Jurkat, Clone E6-1 (cell line): Measurements from ENCODE around the gene PYGO2.
"Not testable (repeated sequence)": the region's sequence is repeated elsewhere in the genome, so short reads cannot be mapped to it uniquely, and the experiment has no call there.

Experiments used
- DNase-seq: peaks from one replicate; pipeline ENCODE4 v3.0.0-alpha.2; 2011; ENCODE audit warnings: low read depth, low spot score
- H3K4me3 ChIP-seq: 2 replicates; pipeline ENCODE4 v1.5.1; 2011; ENCODE audit warnings: mild to moderate bottlenecking, low read length, control low read depth, moderate library complexity

PYGO2 gene

DNA sequence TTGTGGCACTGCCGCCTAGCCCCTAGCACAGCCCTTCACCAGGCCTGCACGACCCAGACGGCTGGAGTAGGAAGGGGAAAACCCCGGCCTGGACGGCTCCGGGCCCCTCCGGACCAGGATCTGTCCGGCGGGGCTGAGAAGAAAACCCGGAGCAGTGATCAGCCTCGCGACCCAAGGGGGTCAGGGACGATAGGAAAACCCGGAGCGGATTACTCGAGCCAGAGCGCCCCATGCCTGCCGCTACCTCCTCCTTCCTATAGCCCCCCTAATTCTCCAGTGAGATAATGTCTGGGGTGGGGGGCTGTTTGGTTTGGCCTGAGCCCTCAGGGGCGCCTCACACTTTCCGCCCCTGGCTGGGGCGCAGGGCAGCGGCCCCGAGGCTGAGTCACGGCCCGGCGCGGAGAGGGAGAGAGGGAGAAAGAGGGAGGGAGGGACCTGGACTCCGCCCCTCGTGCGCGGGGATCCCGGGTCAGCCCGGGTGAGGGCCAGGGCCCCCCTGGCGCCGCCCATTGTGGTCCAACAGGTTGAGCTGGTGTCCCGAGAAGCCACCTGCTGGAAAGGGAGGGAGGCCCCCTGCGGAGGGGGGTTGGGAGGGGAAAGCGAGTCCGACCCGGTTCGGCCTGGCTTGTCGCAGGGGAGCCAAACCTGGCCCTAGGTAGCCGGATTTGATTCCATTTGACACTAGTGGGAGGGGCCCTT, 39.3 kb upstream of the PYGO2 start:
- no peak for DNase-seq
- H3K4me3 ChIP-seq: peak overlapping the region; percentile 47

DNA sequence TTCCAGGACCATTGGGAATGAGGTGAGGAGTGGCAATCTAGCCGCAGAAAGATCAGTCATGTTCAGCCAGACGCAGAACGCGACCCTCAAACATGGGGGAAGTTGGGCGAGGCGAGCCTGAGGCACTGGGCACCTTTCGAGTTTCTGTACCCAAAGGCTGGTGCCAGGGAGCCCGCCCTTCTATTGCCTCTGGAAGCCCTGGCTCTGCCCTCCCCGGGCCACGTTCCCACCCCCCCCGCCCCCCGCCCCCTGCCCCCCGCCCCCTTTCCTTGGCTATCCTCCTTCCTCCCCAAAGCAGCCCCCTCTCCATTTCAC, 38.8 kb upstream of the PYGO2 start:
- DNase-seq: no peak

DNA sequence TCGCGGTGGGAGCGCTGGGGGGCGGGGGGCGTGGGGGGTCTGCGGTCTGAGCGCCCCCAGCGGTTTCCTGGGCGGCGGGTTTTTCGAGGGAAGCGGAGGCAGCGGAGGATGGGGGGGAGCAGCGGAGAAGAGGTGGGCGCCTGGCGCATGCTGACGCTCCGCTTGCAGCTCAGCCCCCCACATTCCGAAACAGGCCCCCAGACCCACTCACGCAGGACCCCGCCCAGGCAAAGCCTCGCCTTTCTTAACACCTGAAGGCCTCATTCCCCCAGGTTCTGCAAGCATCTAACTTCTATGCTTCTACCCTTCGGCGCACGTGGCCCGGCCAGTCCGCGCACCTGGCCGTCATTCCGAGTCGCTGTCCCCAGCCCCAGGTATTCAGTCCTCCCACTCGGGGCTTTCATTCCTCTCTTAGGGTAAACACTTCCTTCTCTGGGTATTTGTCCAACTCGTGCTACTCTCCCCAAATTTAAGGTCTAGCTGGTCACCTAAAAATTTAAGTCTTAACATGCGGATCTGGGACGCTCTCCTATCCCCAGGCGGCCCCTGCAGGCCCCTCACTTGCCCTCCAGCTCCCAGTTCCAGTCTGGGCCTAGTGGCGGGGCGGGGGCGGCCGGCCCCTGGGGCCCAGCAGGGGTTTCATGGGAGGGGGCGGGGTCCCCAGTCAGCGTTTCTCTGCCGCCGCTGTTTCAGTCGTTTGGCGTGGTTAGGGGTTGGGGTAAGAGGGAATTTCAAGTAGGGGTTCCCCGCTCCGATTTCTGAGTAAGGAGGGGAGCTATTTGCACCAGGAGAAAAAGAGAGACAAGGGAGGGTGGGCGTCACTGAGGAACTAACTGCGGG, 38.2 kb upstream of the PYGO2 start:
- DNase-seq: no peak
- peak overlapping the region; percentile 47 for H3K4me3 ChIP-seq

More for the DNA sequence above, 38.8 kb upstream of the PYGO2 start:
- H3K4me3 ChIP-seq: peak overlapping the region; percentile 47

DNA sequence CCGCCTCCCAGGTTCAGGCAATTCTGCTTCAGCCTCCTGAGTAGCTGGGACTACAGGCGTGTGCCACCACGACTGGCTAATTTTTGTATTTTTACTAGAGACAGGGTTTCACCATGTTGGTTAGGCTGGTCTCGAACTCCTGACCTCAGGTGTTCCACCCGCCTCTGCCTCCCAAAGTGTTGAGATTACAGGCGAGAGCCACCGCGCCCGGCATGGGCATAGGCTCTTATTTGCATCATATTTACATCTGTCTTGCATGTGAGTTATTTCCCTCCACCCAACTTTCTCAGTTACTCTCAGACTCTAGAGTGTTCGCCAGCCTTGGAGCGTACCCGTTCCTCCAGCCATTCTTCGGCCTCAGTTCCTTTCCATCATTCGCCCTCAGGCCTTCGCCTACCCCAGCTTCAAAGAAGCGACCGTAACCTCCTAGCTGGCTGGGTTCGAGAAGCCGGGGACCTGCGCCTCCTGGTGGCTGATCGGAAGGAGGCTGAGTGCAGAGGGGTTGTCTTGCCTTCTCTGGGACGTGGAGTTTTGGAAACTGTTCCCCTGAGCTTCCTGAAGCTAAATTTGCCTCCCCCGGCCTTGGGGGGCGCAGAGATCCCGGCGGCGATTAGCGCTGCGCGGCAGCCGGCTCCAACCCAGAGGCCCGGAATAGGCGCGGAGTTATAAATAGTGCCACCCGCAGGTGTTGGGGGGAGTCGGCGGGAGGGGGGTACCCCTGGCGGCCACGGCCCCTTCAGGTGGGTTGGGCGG, 37.4 kb upstream of the PYGO2 start:
- peak; percentile 88 for DNase-seq
- peak overlapping the region; percentile 22 for H3K4me3 ChIP-seq

- DNase-seq: no peak
- no peak overlapping the region for H3K4me3 ChIP-seq
Measured at GRCh38 chr1:154998201-154998780, 36.7 kb upstream of the PYGO2 start.

DNA sequence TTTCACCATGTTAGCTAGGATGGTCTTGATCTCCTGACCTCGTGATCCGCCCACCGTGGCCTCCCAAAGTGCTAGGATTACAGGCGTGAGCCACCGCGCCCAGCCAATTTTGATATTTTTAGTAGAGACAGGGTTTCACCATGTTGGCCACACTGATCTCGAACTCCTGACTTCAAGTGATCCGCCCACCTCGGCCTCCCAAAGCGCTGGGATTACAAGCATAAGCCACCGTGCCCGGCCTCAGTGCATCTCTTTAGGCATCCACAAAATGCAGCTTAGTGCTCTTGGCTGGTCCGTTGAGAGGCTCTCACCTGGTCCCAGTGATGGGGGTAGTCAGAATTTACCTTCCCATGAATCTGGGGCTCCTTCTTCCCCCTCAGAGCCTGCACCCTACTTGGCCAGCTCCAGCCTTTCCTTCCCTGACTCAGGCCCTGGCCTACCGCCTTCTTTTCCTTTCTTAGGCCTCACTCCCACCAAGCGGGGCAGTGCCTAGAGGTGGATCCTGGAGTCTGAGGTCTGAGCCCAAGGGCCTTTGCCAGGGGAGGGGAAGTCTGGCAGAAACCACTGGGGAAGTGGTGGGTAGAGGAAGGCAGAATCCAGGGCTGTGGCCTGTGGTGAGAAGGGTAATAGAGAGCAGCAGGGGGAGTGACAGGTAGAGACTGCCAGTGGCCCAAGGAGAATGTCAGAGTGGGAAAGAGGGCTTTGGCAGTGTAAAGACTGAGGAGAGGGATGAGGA, 35.6 kb upstream of the PYGO2 start:
- DNase-seq: no peak
- no peak overlapping the region for H3K4me3 ChIP-seq

DNA sequence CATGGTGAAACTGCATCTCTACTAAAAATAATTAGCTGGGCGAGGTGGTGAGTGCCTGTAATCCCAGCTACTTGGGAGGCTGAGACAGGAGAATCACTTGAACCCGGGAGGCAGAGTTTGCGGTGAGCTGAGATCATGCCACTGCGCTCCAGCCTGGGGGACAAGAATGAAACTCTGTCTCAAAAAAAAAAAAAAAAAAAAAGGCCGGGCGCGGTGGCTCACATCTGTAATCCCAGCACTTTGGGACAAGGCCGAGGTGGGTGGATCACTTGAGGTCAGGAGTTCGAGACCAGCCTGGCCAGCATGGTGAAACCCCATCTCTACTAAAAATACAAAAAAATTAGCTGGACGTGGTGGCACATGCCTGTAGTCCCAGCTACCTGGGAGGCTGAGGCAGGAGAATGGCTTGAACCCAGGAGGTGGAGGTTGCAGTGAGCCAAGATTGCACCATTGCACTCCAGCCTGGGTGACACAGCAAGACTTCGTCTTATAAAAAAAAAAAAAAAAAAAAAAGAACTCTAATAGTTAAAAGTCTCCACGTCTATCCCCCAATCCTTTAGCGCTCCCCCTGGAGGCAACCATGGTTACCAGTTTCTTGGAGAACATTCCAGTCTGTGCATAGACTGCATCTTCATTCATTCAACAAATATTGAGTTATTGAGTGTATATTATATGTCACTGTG, 33.9 kb upstream of the PYGO2 start:
- H3K4me3 ChIP-seq, DNase-seq: not testable (repeated sequence)

GRCh38 chr1:154994591-154994990, 33.0 kb upstream of the PYGO2 start:
- no peak overlapping the region for H3K4me3 ChIP-seq
- no peak for DNase-seq

- H3K4me3 ChIP-seq: no peak overlapping the region
- no peak for DNase-seq
Measured at GRCh38 chr1:154994269-154994587, 32.6 kb upstream of the PYGO2 start.

DNA sequence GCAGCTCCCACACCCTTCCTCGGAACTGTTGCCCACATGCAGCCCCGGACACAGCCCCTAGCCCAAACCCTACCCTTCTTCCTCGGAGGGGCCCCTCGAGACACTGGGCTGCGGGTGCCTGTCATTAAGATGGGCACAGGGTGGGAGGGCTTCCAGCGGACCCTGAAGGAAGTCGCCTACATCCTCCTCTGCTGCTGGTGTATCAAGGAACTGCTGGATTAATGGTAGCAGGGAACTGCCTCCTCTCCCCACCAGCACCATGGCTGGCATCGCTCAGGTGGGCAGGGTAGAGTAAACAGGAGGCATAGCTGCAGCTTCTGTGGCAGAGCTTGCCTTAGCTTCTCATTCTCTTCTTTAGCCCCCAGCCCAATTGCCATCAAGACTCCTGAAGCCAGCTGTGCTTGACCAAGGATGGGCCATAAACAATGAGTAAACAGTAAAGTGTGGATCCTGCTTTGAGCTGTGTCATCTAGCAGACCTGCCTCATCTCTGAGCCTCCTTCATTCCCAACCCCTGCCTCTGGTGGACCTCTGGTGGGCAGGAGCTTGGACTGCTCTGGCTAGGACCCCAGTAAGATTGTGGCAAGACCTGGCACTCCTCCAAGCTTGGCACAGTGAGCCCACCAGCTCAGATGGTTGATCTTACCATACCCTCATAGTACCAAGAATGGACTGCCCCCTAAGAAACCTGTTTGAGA, 32.1 kb upstream of the PYGO2 start, which contains the start of gene LENEP:
LENEP (plus strand) TSS at position 15 of the 697 bp plus-strand sequence; CDS start at position 37, 22 bp downstream.
- DNase-seq: no peak

DNA sequence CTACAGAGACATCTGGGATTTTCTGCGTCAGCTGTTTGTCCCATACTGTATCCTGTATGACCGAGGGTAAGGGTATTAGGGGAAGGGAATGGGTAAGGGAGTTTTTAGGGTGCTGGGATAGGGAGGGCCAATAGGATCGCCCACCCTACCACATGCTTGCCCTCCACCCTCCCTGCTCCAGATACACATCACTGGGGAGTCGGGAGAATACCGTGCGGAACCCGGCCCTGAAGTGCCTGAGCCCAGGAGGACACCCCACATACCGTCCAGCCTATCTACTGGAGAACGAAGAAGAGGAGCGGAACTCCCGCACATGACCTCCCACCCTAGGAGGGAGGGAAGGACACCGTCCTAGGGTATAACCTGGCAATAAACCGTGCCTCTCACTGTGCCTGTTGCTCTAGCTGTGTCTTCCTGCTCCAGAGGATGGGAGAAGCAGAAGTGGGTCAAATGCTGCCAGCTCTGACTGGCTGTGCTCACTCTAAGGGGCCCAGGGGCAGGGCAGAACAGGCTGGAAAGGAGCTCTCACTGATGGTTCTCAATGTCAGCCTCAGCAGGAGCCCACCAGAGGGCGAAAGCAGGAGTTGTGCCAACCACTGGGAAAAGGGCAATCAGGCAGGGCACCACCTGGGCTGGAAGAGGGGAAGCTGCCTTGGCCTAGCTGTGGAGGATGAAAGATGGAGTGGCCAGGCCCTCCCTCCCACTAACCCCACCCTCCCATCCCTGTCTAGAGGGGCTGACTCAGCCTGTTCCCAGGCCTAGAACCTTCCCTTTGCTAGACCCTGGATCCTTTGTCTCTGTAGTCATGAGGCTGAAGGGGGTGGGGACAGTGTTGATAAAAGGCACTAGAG, 31.4 kb upstream of the PYGO2 start:
- DNase-seq: no peak
- H3K4me3 ChIP-seq: no peak overlapping the region

More for the DNA sequence above, 32.1 kb upstream of the PYGO2 start, which contains the start of gene LENEP:
- no peak within 1 kb of the TSS for H3K4me3 ChIP-seq

- no peak for DNase-seq
- H3K4me3 ChIP-seq: no peak overlapping the region
Measured at GRCh38 chr1:154990276-154990675, 28.7 kb upstream of the PYGO2 start.

DNA sequence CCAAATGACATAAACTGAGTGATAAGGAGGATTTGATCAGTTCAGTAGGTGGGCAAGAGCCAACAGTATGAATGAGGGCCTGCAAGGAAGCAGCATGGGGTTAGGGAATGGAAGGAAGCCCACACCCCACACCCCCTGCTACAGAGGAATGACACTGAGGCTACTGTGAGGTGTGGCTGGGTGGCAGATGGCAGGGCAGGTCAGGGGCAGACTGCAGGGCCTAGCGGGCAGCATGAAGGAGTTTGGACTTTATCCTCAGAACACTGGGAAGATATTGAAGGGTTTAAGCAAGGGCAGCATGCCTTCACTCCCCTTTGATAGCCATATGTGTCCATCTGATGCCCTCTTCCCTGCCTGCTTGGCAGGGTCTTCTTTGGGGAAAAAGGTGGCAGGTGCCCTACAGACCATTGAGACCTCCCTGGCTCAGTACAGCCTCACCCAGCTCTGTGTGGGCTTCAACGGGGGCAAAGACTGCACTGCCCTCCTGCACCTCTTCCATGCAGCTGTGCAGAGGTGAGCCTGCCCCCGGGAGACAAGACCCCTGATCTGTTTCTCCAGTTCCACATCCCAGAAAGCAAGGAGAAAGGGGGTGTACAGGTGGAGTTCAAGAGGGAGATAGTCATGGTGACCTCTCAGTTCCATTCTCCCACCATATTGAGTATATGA, 27.7 kb upstream of the PYGO2 start:
- H3K4me3 ChIP-seq: no peak overlapping the region
- DNase-seq: no peak

- H3K4me3 ChIP-seq: no peak overlapping the region
- no peak for DNase-seq
Measured at GRCh38 chr1:154988058-154988954, 26.7 kb upstream of the PYGO2 start.

DNA sequence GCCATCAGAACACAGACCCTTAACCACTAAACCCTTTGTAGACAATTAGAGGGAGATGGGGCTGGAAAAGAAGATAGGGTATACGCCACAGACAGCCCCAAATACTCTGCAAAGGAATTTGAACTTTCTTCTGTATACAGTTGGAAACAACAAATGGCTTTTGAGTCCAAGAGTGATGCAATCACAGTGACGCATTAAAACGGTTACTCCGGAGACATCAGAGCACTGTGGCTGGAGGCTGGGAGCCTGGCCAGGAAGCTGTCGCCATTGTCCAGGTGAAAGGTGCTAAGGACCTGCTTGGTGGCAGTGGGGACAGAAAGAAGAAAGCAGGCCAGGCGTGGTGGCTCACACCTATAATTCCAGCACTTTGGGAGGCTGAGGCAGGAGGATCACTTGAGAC, 25.7 kb upstream of the PYGO2 start:
- no peak overlapping the region for H3K4me3 ChIP-seq
- no peak for DNase-seq

DNA sequence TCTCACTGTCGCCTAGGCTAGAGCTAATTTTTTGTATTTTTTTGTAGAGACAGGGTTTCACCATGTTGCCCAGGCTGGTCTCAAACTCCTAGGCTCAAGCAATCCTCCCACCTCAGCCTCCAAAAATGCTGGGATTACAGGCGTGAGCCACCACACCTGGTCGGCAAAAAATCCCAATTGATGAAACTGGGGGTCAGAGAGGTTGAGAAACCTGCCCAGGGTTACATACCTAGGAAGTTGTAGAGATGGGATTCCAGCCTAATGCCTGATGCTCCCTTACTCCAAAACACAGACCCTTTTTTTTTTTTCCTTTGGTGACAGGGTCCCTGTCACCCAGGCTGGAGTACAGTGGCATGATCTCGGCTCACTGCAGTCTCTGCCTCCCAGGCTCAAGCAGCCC, 25.2 kb upstream of the PYGO2 start:
- not testable (repeated sequence) for H3K4me3 ChIP-seq, DNase-seq
